NCI-H69 (cell line): ENCODE data around the gene L2HGDH.
"Not testable (repeated sequence)": the region's sequence is repeated elsewhere in the genome, so short reads cannot be mapped to it uniquely, and the experiment has no call there.

Source experiments
- DNase-seq: peaks from one replicate; lab custom pipeline; 2025; lab: John Stamatoyannopoulos, UW

The L2HGDH gene

DNA sequence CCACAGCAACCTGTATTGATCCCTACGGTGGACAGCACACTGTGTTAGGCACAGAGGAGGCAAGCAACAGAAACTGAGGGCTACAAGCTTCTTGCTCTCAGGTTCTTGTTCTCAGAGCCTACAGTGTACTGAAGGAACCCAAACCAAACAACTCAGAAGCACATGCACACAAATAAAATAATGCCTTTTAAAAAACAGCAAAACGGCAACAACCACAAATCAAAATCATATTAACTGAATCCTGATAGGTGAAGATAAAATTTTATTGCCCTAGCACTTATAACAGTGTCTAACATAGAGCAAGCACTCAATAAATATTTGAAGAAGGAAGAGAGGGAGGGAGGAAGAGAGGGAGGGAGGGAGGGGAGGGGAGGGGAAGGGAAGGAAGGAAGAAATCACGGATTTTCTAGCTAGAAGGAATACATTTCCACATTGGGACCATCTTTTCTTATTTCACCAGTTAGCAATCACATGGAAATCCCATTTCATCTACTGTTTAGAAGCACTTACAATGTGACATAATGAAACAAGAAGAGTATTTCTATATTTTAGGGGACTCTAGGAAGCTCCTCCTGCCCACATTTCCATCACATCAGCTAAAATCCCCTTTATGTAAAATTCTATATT, 27.3 kb upstream of the L2HGDH start:
- DNase-seq = peak; percentile 62

DNA sequence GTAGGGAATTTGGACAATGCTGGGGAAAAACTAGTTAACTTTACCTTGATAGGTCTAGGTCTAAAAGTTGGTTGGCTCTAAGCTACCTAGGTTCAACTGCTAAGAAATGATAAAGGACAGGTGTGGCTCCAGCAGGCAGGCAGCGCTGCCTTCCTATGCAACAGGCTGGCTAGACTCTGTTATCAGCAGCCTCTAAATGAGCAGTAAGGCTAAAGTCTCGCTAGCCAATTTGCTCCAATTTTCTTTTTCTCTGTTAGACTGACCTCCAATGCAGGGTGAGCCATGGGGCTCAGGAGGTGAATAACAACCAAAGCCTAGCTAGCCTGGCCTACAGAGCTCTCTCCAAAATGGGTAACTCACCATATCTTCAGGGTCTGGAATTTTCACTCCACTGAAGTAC, 26.6 kb upstream of the L2HGDH start:
- DNase-seq = no peak

DNA sequence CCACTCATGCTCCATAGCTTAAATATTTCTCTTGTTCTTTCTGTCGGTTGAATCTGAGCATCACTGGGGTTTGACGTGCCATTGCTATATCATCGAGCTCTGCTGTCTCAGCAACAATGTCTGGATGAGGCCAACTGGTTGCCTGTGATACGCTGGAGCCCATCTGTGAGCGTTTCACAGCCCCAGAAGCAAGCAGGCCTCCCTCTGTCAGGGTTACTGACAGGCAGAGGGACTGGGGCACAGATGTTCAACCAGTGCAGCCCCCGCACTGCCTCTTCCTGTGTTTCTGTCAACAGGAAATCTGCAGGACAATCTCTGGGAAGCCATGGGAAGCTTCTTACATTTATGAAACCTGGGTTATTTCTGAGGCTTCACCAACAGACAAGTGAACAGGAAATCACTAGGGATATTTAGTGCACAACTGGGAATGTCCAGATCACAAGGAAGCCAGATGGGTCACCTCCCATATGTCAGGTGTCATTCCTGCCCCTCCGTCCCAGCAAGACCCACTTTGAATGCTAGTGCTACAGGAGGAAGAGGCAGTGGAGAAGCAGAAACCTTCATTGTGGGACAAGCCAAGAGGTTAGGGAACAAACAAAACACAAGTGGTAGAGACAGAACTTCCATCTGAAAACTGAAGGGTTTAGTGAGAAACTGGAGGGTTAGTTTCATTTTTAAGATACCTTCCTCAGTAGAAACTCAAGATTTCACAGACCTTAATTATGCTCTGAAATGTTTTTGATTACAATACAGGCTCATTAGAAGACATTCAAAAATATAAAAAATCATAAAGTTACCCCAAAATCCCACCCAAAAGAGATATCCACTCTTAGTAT, 24.2 kb upstream of the L2HGDH start:
- DNase-seq = peak; percentile 94

DNA sequence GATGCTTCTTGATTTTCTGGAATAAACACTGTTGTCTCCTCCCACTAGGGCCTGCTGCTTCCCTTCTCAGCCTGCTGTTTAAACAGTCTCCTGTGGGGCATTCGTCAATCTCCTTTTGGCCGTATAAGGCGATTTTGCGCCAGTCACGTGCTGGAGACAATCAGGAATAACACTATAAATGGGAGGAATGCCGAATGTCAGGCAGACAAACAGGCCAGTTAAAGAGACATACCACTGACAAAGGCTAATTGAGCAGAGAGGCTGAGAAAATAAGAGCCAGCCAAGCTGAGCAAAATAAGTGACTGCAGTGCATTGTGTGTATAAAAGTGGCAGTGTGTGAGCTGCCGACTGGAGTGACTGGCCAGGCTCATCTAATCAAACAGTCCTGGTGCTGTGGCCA, 23.4 kb upstream of the L2HGDH start:
- peak; percentile 97 for DNase-seq

DNA sequence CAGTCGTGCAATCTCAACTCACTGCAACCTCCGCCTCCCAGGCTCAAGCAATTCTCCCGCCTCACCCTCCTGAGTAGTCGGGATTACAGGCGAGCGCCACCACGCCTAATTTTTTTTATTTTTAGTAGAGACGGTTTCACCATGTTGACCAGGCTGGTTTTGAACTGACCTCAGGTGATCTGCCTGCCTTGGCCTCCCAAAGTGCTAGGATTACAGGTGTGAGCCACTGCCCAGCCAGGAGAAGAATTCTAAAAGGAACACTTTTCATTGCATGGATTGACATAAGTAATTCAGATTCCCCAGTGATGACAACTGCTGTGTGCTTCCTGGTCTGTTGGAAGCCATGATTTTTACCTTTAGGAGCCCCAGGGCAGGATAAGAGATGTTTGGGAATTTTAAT, 22.2 kb upstream of the L2HGDH start:
- peak; percentile 29 for DNase-seq

DNA sequence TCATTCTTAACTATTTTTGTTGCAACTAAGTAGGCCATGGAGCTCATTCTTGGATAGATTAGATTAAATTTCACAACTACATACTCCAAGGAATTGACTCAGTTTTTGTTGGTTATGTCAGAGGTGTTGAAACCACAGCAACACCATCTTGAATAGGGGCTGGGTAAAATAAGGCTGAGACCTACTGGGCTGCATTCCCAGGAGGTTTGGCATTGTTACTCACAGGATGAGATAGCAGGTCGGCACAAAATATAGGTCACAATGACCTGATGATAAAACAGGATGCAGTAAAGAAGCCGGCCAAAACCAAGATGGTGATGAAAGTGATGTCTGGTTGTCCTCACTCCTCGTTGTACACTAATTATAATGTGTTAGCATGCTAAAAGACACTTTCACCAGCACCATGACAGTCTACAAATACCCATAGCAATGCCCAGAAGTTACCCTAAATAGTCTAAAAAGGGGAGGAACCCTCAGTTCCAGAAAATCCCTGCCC, 21.0 kb upstream of the L2HGDH start:
- DNase-seq = no peak

DNA sequence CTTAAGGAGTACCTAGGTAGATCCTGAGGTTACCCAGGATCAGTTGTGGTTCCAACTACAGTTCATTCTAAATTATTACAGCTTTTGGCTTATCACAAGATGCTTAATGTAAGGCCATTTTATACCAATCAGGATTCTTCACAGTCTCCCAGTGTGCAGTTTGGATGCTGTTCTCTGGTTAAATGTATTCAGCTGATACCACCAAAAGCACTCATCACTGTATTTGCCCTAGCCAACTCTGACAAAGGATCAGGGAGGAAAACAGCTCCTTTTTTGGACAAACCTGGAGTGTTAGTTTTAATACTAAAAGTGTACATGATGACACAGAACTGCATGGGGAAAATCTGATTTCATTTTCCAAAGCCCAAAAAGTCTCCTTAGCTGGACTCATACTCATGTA, 19.6 kb upstream of the L2HGDH start:
- no peak for DNase-seq

DNA sequence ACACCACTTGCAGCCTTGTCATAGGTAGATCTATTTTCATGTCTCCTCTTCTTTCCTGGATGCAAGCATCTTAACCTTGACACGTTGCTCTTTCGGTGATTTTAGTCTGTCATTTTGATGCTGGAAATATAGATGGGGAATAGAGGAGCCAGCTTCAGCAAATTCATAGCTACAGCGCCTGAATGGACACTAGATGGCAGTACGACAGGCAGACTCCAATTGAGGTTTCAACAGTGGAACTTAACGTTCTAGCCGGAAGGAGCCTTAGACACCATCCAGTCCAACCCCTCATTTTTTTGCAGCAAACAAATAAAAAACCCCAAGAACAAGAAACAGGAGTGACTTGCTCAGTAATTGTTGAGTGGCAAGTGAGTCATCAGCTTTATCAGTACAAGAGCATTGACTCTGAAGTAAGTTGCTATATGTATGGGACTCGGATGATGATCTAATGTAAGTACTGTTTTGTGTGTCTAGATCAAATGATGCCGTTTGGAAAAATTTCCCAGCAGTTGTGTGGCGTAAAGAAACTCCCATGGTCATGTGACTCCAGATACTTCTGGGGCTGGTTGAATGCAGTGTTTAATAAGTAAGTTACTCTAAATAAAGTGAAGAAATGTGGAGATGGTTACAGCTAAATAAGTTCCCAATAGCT, 9.1 kb upstream of the L2HGDH start:
- DNase-seq = peak; percentile 88

DNA sequence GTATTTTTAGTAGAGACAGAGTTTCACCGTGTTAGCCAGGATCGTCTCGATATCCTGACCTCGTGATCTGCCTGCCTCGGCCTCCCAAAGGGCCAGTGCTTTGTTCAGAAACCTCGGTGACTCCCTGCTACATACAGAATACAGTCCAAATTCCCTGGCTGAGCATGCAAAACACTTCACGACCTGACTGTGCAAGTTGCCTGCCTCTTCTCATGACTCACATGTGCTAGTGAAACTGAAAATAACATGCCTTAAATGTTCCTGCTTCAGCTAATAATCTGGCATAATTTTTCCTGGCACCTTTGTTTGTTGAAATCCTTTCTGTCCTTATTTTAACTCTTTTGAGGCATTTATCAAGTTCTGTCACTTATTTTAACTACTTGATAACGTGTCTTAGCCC, 8.3 kb upstream of the L2HGDH start:
- DNase-seq = no peak

DNA sequence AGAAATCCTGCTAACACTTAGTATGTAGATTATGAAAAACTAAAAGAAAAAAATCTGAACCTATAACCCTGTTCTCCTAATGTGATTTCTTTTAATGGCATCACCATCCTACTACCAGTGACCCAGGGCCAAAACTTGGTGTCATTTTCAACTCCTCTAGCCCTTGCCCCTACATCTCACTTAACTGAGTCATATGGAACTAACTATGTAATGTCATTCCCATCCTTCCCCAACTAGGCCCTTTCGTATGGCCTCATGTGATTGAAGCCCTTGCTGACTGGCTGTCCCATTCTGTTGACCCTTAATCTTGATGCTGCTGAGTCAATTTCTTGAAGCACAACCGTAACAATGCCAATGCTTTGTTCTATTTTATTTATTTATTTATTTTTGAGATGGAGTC, 7.7 kb upstream of the L2HGDH start:
- no peak for DNase-seq

DNA sequence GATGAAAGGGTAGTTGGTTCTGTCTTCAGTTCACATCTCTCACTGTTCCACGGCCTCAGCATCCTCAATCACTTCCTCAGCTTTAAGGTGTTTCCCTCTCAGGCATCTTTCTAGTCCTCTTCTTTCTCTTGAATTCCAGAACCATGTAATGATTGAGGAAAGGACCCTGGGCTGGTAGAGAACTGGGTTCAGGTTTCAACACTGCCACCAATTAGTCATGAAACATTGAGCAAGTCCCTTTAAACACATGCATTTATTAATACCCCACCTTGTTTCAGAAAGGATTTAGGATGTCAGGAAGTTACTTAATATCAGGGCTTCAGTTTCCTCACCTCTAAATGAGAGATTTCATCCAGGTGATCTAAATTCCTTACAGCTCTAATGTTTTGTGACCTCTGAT, 7.3 kb upstream of the L2HGDH start:
- no peak for DNase-seq

DNA sequence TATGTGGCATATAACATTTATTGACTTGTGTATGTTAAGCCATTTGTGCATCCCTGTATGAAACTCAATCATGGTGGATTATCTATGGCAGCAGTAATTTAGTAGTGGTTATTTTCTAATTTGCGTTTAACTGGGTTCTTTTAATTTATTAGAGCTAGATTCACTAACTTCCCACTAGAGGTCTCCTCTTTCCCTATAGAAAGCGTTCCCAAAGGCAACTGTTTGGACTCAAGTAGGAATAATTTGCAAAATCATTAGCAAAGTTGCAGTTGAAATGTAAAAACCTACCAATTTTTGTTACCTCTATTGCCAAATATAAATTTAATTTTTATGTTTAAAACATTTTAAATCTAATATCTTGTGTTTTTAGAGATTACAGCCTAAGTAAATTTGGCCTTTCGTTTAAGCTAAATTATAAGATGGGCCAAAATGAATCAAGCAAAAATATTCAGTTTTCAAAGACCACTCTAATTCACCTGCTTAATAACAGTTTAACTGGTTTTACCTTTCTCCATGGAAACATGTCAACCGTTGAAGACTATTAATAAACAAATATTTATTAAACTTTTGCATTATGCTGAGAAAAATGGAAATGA, 6.1 kb upstream of the L2HGDH start:
- peak; percentile 64 for DNase-seq

DNA sequence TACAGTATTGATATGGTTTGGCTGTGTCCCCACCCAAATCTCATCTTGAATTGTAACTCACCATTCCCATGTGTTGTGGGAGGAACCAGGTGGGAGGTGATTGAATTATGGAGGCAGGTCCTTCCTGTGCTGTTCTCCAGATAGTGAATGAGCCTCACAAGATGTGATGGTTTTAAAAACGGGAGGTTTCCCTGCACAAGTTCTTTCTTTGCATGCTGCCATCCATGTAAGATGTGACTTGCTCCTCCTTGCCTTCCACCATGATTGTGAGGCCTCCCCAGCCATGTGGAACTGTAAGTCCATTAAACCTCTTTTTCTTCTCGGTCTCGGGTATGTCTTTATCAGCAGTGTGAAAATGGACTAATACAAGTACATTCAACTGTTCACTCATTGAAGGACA, 2.1 kb upstream of the L2HGDH start:
- DNase-seq = not testable (repeated sequence)

DNA sequence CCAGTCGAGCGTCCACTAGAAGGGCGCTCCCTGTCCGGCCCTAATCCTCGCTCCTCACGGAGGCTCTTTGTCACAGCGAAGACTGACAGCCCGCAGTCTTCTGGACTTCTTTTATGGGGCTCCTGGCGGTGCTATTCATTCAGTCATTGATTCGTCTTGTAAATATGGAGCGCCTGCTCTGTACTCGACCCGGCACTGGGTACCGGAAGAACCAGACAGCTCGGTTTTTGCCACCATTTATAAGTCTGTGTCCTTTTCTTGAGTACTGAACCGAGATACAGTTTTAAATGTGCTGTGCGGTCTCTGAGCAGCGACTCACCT, 665 bp upstream of the L2HGDH start:
- DNase-seq = peak; percentile 85

DNA sequence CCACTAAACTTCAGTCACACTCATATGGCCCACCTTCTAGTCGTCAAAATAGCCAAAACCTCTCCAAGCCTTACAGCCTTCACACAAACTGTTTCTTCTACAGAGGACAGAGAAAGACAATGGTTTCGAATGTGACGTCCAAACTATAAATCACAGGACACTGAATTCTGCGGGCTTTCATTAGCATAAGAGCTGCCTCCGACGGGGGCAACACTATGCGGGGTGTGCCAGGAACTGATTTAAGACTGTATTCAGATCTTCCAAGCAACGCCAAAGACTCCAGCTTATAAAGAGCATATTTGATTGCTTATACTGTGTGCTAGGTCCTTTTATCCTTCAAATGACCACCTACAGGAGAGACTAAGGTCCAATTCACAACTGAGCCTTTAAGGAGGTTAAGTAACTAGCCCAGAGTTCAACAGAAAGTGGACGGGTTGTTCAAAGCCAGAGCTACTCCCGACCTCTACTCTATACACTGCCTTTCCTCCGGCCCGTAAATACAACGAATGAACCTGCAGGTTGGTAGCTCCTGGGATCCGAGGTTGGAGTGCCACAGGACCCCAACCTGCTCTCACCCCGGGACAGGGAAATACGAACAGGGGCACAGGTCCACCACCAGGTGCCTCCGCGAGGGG, 575 bp downstream of the L2HGDH start:
- DNase-seq = peak; percentile 80

DNA sequence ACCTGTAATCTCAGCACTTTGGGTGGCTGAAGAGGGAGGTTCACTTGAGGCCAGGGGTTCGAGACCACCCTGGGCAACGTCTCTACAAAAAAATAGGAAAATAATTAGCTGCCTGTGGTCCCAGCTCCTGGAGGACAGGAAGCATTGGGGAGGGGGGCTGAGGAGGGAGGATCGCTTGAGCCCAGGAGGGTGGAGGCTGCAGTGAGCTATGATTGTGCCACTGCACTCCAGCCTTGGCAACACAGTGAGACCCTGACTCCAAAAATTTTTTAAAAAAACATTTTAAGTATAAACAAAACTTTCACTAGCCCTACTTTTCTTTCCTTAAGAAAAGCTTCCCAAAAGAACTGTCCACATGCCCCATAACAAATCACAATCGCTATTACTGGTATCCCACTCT, 1.6 kb downstream of the L2HGDH start:
- peak; percentile 29 for DNase-seq

DNA sequence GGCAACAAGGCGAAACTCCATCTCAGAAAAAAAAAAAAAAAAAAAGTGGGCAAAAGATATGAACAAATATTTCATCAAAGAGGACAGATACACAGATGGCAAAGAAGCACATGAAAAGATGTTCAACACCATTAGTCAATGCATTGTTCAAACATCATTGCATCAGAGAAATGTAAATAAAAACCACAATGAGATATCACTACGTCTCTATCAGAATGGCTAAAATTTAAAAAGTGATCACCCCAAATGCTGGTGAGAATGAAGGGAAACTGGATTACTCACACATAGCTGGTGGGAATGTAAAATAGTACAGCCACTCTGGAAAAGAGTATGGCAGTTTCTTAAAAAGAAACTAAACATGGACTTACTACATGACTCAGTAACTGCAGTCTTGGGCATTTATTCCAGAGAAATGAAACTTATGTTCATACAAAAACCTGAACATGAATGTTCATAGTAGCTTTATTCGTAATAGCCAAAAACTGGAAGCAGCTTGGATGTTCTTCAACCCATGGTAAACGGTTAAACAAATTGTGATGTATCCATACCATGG, 3.6 kb downstream of the L2HGDH start:
- DNase-seq = no peak

DNA sequence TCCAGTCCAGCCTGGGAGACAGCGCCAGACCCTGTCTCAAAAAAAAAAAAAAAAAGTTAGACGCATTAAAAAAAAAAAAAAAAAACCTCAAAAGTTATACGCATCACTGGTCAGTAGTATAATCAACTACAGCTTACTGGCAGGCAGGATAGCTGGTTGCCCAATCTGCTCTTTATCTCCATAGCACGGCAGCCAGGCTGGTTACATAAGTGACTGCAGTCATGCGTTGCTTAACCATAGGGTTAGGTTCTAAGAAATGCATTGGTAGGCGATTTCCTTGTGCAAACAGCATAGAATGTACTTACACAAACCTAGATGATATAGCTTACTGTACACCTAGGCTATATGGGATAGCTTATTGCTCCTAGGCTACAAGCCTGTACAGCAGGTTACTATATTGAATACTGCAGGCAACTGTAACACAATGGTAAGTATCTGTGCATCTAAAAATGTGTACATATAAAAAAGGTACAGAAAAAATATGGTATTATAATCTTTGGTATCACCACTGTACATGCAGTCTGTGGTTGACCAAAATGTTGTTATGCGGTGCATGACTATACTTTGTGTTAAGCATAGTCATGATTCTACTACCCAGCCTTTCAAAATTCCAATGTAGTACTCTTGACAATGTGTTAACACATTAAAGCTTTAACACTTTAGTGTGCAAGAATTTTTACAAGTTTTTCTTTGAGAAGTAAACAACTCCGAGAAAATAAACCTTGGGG, 8.1 kb downstream of the L2HGDH start:
- DNase-seq = peak; percentile 30

DNA sequence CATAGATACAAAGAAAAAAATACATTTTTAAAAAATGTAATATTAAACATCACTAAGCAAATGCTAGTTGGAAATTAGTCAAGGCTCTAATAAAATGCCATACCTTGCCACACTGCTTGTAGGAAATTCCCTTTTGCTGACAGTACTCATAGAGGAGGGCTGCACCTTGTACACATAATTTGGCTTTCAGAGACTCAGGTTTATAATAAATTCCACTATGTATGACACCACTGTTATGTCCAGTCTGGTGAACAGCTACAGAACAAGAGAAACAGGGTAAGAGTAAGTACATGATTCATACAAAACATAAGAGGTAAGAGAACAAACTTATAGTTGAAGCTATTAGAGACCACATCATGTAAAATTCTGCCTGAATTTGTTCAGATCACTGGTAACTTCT, 10.1 kb downstream of the L2HGDH start:
- DNase-seq = no peak

DNA sequence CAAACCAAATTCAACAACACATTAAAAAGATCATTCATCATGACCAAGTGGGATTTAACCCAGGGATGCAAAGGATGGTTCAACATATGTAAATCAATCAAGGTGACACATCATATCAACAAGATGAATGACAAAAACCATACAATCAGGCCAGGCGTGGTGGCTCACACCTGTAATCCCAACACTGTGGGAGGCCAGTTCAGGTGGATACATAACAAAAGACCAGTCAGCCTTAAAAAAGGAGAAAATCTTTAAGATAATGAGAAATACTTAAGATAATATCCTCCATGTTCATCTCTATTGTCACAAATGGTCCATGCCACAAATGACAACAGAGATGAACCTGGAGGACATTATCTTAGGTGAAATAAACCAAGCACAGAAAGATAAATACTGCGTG, 12.4 kb downstream of the L2HGDH start:
- DNase-seq = no peak

DNA sequence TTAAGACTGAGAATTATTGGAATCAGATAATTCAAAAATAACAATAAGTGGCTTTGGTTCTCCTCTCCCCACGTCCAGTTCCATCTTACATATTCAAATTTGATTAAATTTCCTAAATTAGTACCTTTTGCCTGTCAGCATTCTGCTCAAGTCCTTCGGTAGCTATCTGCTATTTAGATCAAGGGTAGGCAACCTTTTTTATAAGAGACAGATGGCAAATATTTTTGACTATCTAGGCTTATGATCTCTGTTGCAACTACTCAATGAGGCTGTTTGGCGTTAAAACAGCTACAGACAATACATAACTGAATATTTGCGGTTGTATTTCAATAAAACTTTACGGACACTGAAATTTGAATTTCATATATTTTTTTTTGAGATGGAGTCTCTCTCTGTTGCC, 21.7 kb downstream of the L2HGDH start:
- DNase-seq = no peak
